ENCODE data around the gene MTM1.

Gene MTM1

GRCh38 chrX:150663073-150663472 is 94.7 kb downstream of the MTM1 start:
- no peak for DNase-seq (ENCODE audit: low read depth in 2 of 2)

GRCh38 chrX:150664290-150664689 is 95.9 kb downstream of the MTM1 start:
- no peak for DNase-seq (ENCODE audit: low read depth in 2 of 2)

GRCh38 chrX:150676221-150676620 is 107.8 kb downstream of the MTM1 start:
- no peak for DNase-seq (ENCODE audit: low read depth in 2 of 2)

- no peak for DNase-seq (ENCODE audit: low read depth in 2 of 2)
Measured at GRCh38 chrX:150680974-150681373, 112.6 kb downstream of the MTM1 start.

- DNase-seq (ENCODE audit: low read depth in 2 of 2), result no peak
Measured at GRCh38 chrX:150683112-150683511, 114.7 kb downstream of the MTM1 start.

- no peak for DNase-seq (ENCODE audit: low read depth in 2 of 2)
Measured at GRCh38 chrX:150683536-150684146, 115.2 kb downstream of the MTM1 start.

GRCh38 chrX:150688911-150689451 is 120.6 kb downstream of the MTM1 start:
- no peak for DNase-seq (ENCODE audit: low read depth in 2 of 2)

GRCh38 chrX:150690126-150690525 is 121.7 kb downstream of the MTM1 start:
- DNase-seq (ENCODE audit: low read depth in 2 of 2), result no peak

GRCh38 chrX:150692296-150692695 is 123.9 kb downstream of the MTM1 start:
- DNase-seq (ENCODE audit: low read depth in 2 of 2), result no peak

GRCh38 chrX:150692831-150693724 is 124.7 kb downstream of the MTM1 start, which contains the start of gene MTMR1:
Gene MTMR1 (plus strand): TSS chrX:150693396. CDS start chrX:150693531, 135 bp downstream.
- peak; percentile 24 to 58 for DNase-seq (ENCODE audit: low read depth in 2 of 2)

- DNase-seq (ENCODE audit: low read depth in 2 of 2), result peak; percentile 35 to 64
Measured at GRCh38 chrX:150693725-150694574, 125.5 kb downstream of the MTM1 start.

- no peak for DNase-seq (ENCODE audit: low read depth in 2 of 2)
Measured at GRCh38 chrX:150694738-150695410, 126.5 kb downstream of the MTM1 start.

- DNase-seq (ENCODE audit: low read depth in 2 of 2), result no peak
Measured at GRCh38 chrX:150696331-150696730, 127.9 kb downstream of the MTM1 start.

- no peak for DNase-seq (ENCODE audit: low read depth in 2 of 2)
Measured at GRCh38 chrX:150696866-150697265, 128.4 kb downstream of the MTM1 start.

- no peak for DNase-seq (ENCODE audit: low read depth in 2 of 2)
Measured at GRCh38 chrX:150697641-150698040, 129.2 kb downstream of the MTM1 start.

GRCh38 chrX:150698981-150699380 is 130.6 kb downstream of the MTM1 start:
- no peak for DNase-seq (ENCODE audit: low read depth in 2 of 2)

- no peak for DNase-seq (ENCODE audit: low read depth in 2 of 2)
Measured at GRCh38 chrX:150700107-150700506, 131.7 kb downstream of the MTM1 start.

GRCh38 chrX:150701377-150701776 is 133.0 kb downstream of the MTM1 start:
- DNase-seq (ENCODE audit: low read depth in 2 of 2), result no peak

- DNase-seq (ENCODE audit: low read depth in 2 of 2), result no peak
Measured at GRCh38 chrX:150702966-150703694, 134.7 kb downstream of the MTM1 start.

GRCh38 chrX:150703695-150703974 is 135.2 kb downstream of the MTM1 start:
- DNase-seq (ENCODE audit: low read depth in 2 of 2), result no peak
